ENCODE measurements around the gene NPAS4. TPM values are rescaled to one million over a fixed set of nuclear protein-coding genes. Genes with fewer than 3 reads are reported as not detected.
"Not testable (repeated sequence)": the region's sequence is repeated elsewhere in the genome, so short reads cannot be mapped to it uniquely, and the experiment has no call there.

Gene NPAS4
- not detected for total RNA-seq

GRCh38 chr11:66420671-66421476, at the start of gene NPAS4:
Gene NPAS4 (plus strand): TSS chr11:66421035. CDS start chr11:66421180, 145 bp downstream.
- intact Hi-C loops (cut with micrococcal nuclease): loop anchor here (1.0 to 5.0 kb wide), 3 partner anchors 9 to 256 kb away; partner anchors contain the start of genes RBM4B and YIF1A
- H3K9me3 Mint-ChIP-seq: no peaks in the 10 kb centered on the region
- H3K27ac Mint-ChIP-seq: no peak within 1 kb of the TSS
- POLR2A ChIA-PET: interaction anchor here (0.9 to 1.4 kb wide), 4 partner anchors 17 to 422 kb away, joined by 3 to 7 read pairs (median 4); partner anchors contain the start of genes MRPL11, RBM14, RCE1 and YIF1A
- CTCF ChIA-PET: interaction anchor here (0.7 to 1.9 kb wide), 10 partner anchors 10 to 257 kb away, joined by 3 to 25 read pairs (median 4); partner anchors contain the start of genes BBS1, DPP3, MRPL11 and RBM4B
- no peaks in the 10 kb centered on the region for H3K36me3 Mint-ChIP-seq
- no peak within 1 kb of the TSS for H3K4me3 Mint-ChIP-seq
- peaks cover 33% of the 10 kb centered on the region for H3K27me3 Mint-ChIP-seq
- no peak for DNase-seq
- peaks cover 29% of the 10 kb centered on the region for H3K4me1 Mint-ChIP-seq (ENCODE audit: low read depth)

- peak within 1 kb of the TSS; percentile 83 for H3K4me3 Mint-ChIP-seq
- intact Hi-C loops (cut with micrococcal nuclease): loop anchor here (1.0 to 2.0 kb wide), 2 partner anchors 15 to 60 kb away; no protein-coding TSS in a partner anchor
Measured at GRCh38 chr11:66371627-66372415, 49.0 kb upstream of the NPAS4 start, which contains the start of gene SLC29A2. Gene SLC29A2 (minus strand): TSS chr11:66371760. CDS start chr11:66371591, 169 bp downstream.

GRCh38 chr11:66373265-66373664, 47.6 kb upstream of the NPAS4 start:
- intact Hi-C loops (cut with micrococcal nuclease): loop anchor here (2.0 kb wide), 1 partner anchor 14 kb away; no protein-coding TSS in a partner anchor
- H3K27me3 Mint-ChIP-seq: no peaks in the 10 kb centered on the region
- peaks cover 6% of the 10 kb centered on the region for H3K36me3 Mint-ChIP-seq
- H3K4me3 Mint-ChIP-seq: no peak overlapping the region
- no peaks in the 10 kb centered on the region for H3K9me3 Mint-ChIP-seq
- DNase-seq: no peak
- peaks cover 16% of the 10 kb centered on the region for H3K4me1 Mint-ChIP-seq (ENCODE audit: low read depth)
- no peak overlapping the region for H3K27ac Mint-ChIP-seq
- ChIA-PET POLR2A (no interaction called here), CTCF (interaction anchor here (1.2 kb wide), 1 partner anchor 13 kb away, joined by 3 read pairs; no protein-coding TSS in a partner anchor)

More at GRCh38 chr11:66371627-66372415, 49.0 kb upstream of the NPAS4 start, which contains the start of gene SLC29A2:
- CTCF ChIA-PET: interaction anchor here (1.1 to 2.9 kb wide), 5 partner anchors 9 to 60 kb away, joined by 5 to 26 read pairs (median 14); no protein-coding TSS in a partner anchor
- no peaks in the 10 kb centered on the region for H3K9me3 Mint-ChIP-seq
- H3K27me3 Mint-ChIP-seq: no peaks in the 10 kb centered on the region
- peaks cover 9% of the 10 kb centered on the region for H3K36me3 Mint-ChIP-seq
- peaks cover 16% of the 10 kb centered on the region for H3K4me1 Mint-ChIP-seq (ENCODE audit: low read depth)
- peak within 1 kb of the TSS; percentile 86 for H3K27ac Mint-ChIP-seq
- peak; percentile 90 for DNase-seq
- POLR2A ChIA-PET: interaction anchor here (0.6 to 2.4 kb wide), 7 partner anchors 8 to 521 kb away, joined by 3 to 5 read pairs (median 3); partner anchors contain the start of gene MRPL11

GRCh38 chr11:66373690-66374287, 47.0 kb upstream of the NPAS4 start:
- H3K9me3 Mint-ChIP-seq, POLR2A ChIA-PET, H3K4me3 Mint-ChIP-seq, DNase-seq, H3K36me3 Mint-ChIP-seq, H3K27me3 Mint-ChIP-seq, H3K27ac Mint-ChIP-seq: not testable (repeated sequence)
- H3K4me1 Mint-ChIP-seq (ENCODE audit: low read depth): peaks cover 16% of the 10 kb centered on the region
- CTCF ChIA-PET: interaction anchor here (1.2 kb wide), 2 partner anchors 12 to 16 kb away, joined by 3 to 4 read pairs; no protein-coding TSS in a partner anchor
- intact Hi-C loops (cut with micrococcal nuclease): loop anchor here (2.0 kb wide), 1 partner anchor 13 kb away; no protein-coding TSS in a partner anchor

- H3K4me1 Mint-ChIP-seq (ENCODE audit: low read depth); H3K9me3 Mint-ChIP-seq; H3K27ac Mint-ChIP-seq; H3K36me3 Mint-ChIP-seq; intact Hi-C loops (cut with micrococcal nuclease); H3K4me3 Mint-ChIP-seq; H3K27me3 Mint-ChIP-seq: not testable (repeated sequence)
- ChIA-PET POLR2A (interaction anchor here (0.8 kb wide), 1 partner anchor 8 kb away, joined by 3 read pairs; no protein-coding TSS in a partner anchor), CTCF (interaction anchor here (1.1 to 1.9 kb wide), 3 partner anchors 16 to 59 kb away, joined by 3 to 7 read pairs (median 7); partner anchors contain the start of gene MRPL11)
- DNase-seq: peak; percentile 20
Measured at GRCh38 chr11:66380264-66380663, 40.6 kb upstream of the NPAS4 start.

GRCh38 chr11:66384316-66384715, 36.5 kb upstream of the NPAS4 start:
- H3K9me3 Mint-ChIP-seq; H3K27ac Mint-ChIP-seq; H3K36me3 Mint-ChIP-seq; DNase-seq; H3K4me1 Mint-ChIP-seq (ENCODE audit: low read depth); H3K27me3 Mint-ChIP-seq; intact Hi-C loops (cut with micrococcal nuclease); H3K4me3 Mint-ChIP-seq: not testable (repeated sequence)
- CTCF ChIA-PET: interaction anchor here (2.6 kb wide), 1 partner anchor 13 kb away, joined by 26 read pairs; the partner anchor contains the start of gene SLC29A2
- POLR2A ChIA-PET: interaction anchor here (0.5 kb wide), 1 partner anchor 33 kb away, joined by 3 read pairs; no protein-coding TSS in a partner anchor

GRCh38 chr11:66386171-66387069, 34.4 kb upstream of the NPAS4 start:
- POLR2A ChIA-PET: interaction anchor here (1.4 kb wide), 1 partner anchor 74 kb away, joined by 4 read pairs; no protein-coding TSS in a partner anchor
- peaks cover 8% of the 10 kb centered on the region for H3K4me1 Mint-ChIP-seq (ENCODE audit: low read depth)
- no peaks in the 10 kb centered on the region for H3K9me3 Mint-ChIP-seq
- peaks cover 1% of the 10 kb centered on the region for H3K27me3 Mint-ChIP-seq
- intact Hi-C loops (cut with micrococcal nuclease): loop anchor here (2.0 to 5.0 kb wide), 2 partner anchors 14 to 39 kb away; partner anchors contain the start of genes B4GAT1 and BRMS1
- peak; percentile 88 for DNase-seq
- CTCF ChIA-PET: interaction anchor here (0.6 to 2.8 kb wide), 43 partner anchors 9 to 590 kb away, joined by 3 to 34 read pairs (median 4); partner anchors contain the start of genes B4GAT1, BBS1, BRMS1 and CCDC87
- no peak overlapping the region for H3K27ac Mint-ChIP-seq
- H3K4me3 Mint-ChIP-seq: peak overlapping the region; percentile 1
- no peaks in the 10 kb centered on the region for H3K36me3 Mint-ChIP-seq

GRCh38 chr11:66388780-66389386, 32.0 kb upstream of the NPAS4 start:
- Mint-ChIP-seq H3K36me3 (no peaks in the 10 kb centered on the region), H3K27ac (no peak overlapping the region), H3K9me3 (no peaks in the 10 kb centered on the region), H3K4me3 (no peak overlapping the region), H3K27me3 (peaks cover under 1% of the 10 kb centered on the region), H3K4me1 (ENCODE audit: low read depth) (peaks cover 8% of the 10 kb centered on the region)
- intact Hi-C loops (cut with micrococcal nuclease): loop anchor here (1.0 to 5.0 kb wide), 2 partner anchors 42 to 78 kb away; partner anchors contain the start of genes B4GAT1 and BRMS1
- ChIA-PET POLR2A (no interaction called here), CTCF (interaction anchor here (0.6 to 3.3 kb wide), 33 partner anchors 10 to 669 kb away, joined by 3 to 45 read pairs (median 4); partner anchors contain the start of genes MRPL11, NPAS4, PELI3 and SLC29A2)
- peak; percentile 82 for DNase-seq

- ChIA-PET POLR2A (no interaction called here), CTCF (interaction anchor here (1.0 to 3.3 kb wide), 3 partner anchors 14 to 79 kb away, joined by 3 to 45 read pairs (median 4); no protein-coding TSS in a partner anchor)
- Mint-ChIP-seq H3K9me3 (no peaks in the 10 kb centered on the region), H3K4me3 (no peak overlapping the region), H3K27me3 (peaks cover 4% of the 10 kb centered on the region), H3K36me3 (no peaks in the 10 kb centered on the region), H3K27ac (no peak overlapping the region), H3K4me1 (ENCODE audit: low read depth) (peaks cover 4% of the 10 kb centered on the region)
- intact Hi-C loops (cut with micrococcal nuclease): no loop called here
- DNase-seq: no peak
Measured at GRCh38 chr11:66391322-66391721, 29.5 kb upstream of the NPAS4 start.

GRCh38 chr11:66393954-66394353, 26.9 kb upstream of the NPAS4 start:
- Mint-ChIP-seq H3K27me3 (peaks cover 5% of the 10 kb centered on the region), H3K9me3 (no peaks in the 10 kb centered on the region), H3K36me3 (no peaks in the 10 kb centered on the region), H3K4me3 (no peak overlapping the region), H3K4me1 (ENCODE audit: low read depth) (no peaks in the 10 kb centered on the region), H3K27ac (no peak overlapping the region)
- ChIA-PET CTCF (no interaction called here), POLR2A (no interaction called here)
- intact Hi-C loops (cut with micrococcal nuclease): no loop called here
- DNase-seq: no peak

Data from activated CD4-positive, alpha-beta memory T cell treated with anti-CD3 and anti-CD28 coated beads for 36 hours (primary cell).